OCI-LY3 (cell line): ENCODE results near the gene CNTNAP1.

Experiments used
- H2AFZ ChIP-seq: fragments of 200-600, 300-600 bp; shearing (Covaris generic); 2 replicates; pipeline ENCODE4 v1.6.0; 2014; ENCODE audit warnings: antibody characterized with exemption, low read depth, low read length
- H3K27ac ChIP-seq: fragments of 200-600, 300-600 bp; sonication (generic); 2 replicates; pipeline ENCODE4 v1.5.1; 2014; ENCODE audit warnings: mild to moderate bottlenecking, low read length, moderate library complexity, mixed read lengths
- H3K27me3 ChIP-seq: fragments of 200-600, 300-600 bp; sonication (generic); 2 replicates; pipeline ENCODE4 v1.6.1; 2014; ENCODE audit warnings: low read depth, low read length, mixed read lengths
- H3K36me3 ChIP-seq: fragments of 200-600, 300-600 bp; sonication (generic); replicated peaks from 2 replicates; pipeline ENCODE3; 2014; ENCODE audit warnings: low read depth, low read length, mixed read lengths
- H3K4me1 ChIP-seq: fragments of 300-600, 200-600 bp; sonication (generic); 2 replicates; pipeline ENCODE4 v1.6.1; 2014; ENCODE audit warnings: low read length, mixed read lengths
- H3K4me2 ChIP-seq: fragments of 200-600, 300-600 bp; sonication (generic); 2 replicates; pipeline ENCODE4 v1.6.1; 2014; ENCODE audit warnings: low read length, mixed read lengths
- H3K4me3 ChIP-seq: fragments of 300-600, 200-600 bp; sonication (generic); 2 replicates; pipeline ENCODE4 v1.5.1; 2014; ENCODE audit warnings: antibody characterized with exemption, mild to moderate bottlenecking, low read length, moderate library complexity
- H3K79me2 ChIP-seq: fragments of 300-600, 200-600 bp; shearing (Covaris generic); 2 replicates; pipeline ENCODE4 v1.6.1; 2014; ENCODE audit warnings: mild to moderate bottlenecking, low read length, mixed read lengths
- H3K9ac ChIP-seq: fragments of 300-600, 200-600 bp; shearing (Covaris generic); 2 replicates; pipeline ENCODE4 v1.6.0; 2014; ENCODE audit warnings: mild to moderate bottlenecking, low read length, moderate library complexity
- H3K9me3 ChIP-seq: fragments of 200-600, 300-600 bp; shearing (Covaris generic); 2 replicates; pipeline ENCODE4 v1.6.1; 2014; ENCODE audit warnings: low read length, mixed read lengths; ENCODE audit not compliant: insufficient read depth
- H4K20me1 ChIP-seq: fragments of 200-600, 300-600 bp; sonication (generic); 2 replicates; pipeline ENCODE4 v1.6.1; 2016; ENCODE audit warnings: low read length, mixed read lengths; ENCODE audit not compliant: insufficient read depth
- CTCF ChIP-seq: fragments of 200-600, 300-600 bp; sonication (generic); IDR thresholded peaks from 2 replicates; pipeline ENCODE4 v1.5.1; 2014; ENCODE audit warnings: antibody characterized with exemption, low read length, low read depth
- EZH2phosphoT487 ChIP-seq: fragments of 200-600 bp; shearing (Covaris generic); IDR thresholded peaks from 2 replicates; pipeline ENCODE4 v1.6.1; 2018; ENCODE audit warnings: antibody characterized with exemption, mixed run types, low read depth

Gene CNTNAP1

GRCh38 chr17:42679492-42680330, 2.6 kb upstream of the CNTNAP1 start:
- peak overlapping the region; percentile 82 for H3K4me3 ChIP-seq
- H2AFZ ChIP-seq, result peak overlapping the region; percentile 43; the same call in 1 of the 2 replicates
- H3K9me3 ChIP-seq, result no peaks in the 10 kb centered on the region
- H3K4me2 ChIP-seq, result peak overlapping the region; percentile 97
- peaks cover 55% of the 10 kb centered on the region for H3K4me1 ChIP-seq
- H3K27me3 ChIP-seq, result peaks cover 12% of the 10 kb centered on the region
- H3K79me2 ChIP-seq, result peaks cover 37% of the 10 kb centered on the region
- peaks cover 2% of the 10 kb centered on the region for H3K36me3 ChIP-seq
- H3K27ac ChIP-seq, result peak overlapping the region; percentile 84
- peaks cover 1% of the 10 kb centered on the region; the same call in 1 of the 2 replicates for H4K20me1 ChIP-seq
- peak overlapping the region; percentile 75 for H3K9ac ChIP-seq
- no peak for TF ChIP-seq EZH2phosphoT487
- peak; percentile 71 for TF ChIP-seq CTCF

GRCh38 chr17:42680331-42680808, 2.0 kb upstream of the CNTNAP1 start:
- TF ChIP-seq CTCF (no peak), EZH2phosphoT487 (no peak)
- H3K9me3 ChIP-seq, result no peaks in the 10 kb centered on the region
- H3K4me3 ChIP-seq, result peak overlapping the region; percentile 82
- no peaks in the 10 kb centered on the region for H4K20me1 ChIP-seq
- peak overlapping the region; percentile 75 for H3K9ac ChIP-seq
- peak overlapping the region; percentile 84 for H3K27ac ChIP-seq
- H3K4me2 ChIP-seq, result peak overlapping the region; percentile 97
- H3K36me3 ChIP-seq, result peaks cover 6% of the 10 kb centered on the region
- H3K4me1 ChIP-seq, result peaks cover 48% of the 10 kb centered on the region
- peaks cover 34% of the 10 kb centered on the region for H3K79me2 ChIP-seq
- H2AFZ ChIP-seq, result no peak overlapping the region; the same call in 1 of the 2 replicates
- peaks cover 8% of the 10 kb centered on the region for H3K27me3 ChIP-seq

DNA sequence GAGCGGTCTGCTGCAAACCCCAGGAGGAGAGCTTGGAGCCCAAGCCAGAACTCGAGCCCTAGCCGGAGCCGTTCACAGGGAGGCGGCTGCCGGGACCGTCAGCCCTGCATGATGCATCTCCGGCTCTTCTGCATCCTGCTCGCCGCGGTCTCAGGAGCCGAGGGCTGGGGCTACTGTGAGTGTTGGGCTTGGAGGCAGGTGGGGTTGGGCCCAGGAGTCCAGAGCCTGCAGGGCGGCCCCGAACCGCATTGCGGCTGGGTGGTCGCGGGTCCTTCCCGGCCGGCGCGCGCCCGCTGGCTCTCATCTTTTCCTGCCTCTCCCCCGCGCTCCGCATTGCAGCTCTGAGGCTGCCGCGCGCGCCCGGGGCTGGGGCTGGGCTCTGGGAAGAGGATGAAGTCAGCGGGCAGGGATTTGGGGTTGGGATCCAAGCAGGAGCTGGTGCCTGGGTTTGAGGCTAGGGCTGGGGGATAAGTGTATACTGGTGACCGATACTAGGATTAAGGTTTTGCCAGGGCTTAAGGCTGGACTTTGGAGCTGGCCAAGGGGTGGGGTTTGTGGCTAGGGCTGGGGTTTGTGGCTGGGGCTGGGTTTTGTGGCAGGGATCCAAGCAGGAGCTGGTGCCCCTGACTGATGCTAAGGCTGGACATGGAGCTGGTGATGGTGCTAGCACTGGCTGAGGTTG, 532 bp downstream of the CNTNAP1 start:
- peak overlapping the region; percentile 66 for H3K27ac ChIP-seq
- no peaks in the 10 kb centered on the region for H4K20me1 ChIP-seq
- H3K4me1 ChIP-seq, result peaks cover 37% of the 10 kb centered on the region
- peak overlapping the region; percentile 82 for H3K4me3 ChIP-seq
- peak overlapping the region; percentile 99 for H3K4me2 ChIP-seq
- peak overlapping the region; percentile 58; the same call in 1 of the 2 replicates for H2AFZ ChIP-seq
- no peak for TF ChIP-seq EZH2phosphoT487
- TF ChIP-seq CTCF, result no peak
- peak overlapping the region; percentile 85 for H3K9ac ChIP-seq
- H3K36me3 ChIP-seq, result peaks cover 22% of the 10 kb centered on the region
- no peaks in the 10 kb centered on the region for H3K9me3 ChIP-seq
- peaks cover 27% of the 10 kb centered on the region for H3K79me2 ChIP-seq
- no peaks in the 10 kb centered on the region for H3K27me3 ChIP-seq
